HG02973 (cell line): ENCODE results near the gene CYP2E1.
"Not testable (repeated sequence)": the region's sequence is repeated elsewhere in the genome, so short reads cannot be mapped to it uniquely, and the experiment has no call there.

Experiments
- ATAC-seq: cut with Tn5 transposase; IDR thresholded peaks from one replicate; pipeline ENCODE4 v1.9.1; 2021; ENCODE audit warnings: moderate library complexity; ENCODE audit not compliant: unreplicated experiment

CYP2E1 gene

DNA sequence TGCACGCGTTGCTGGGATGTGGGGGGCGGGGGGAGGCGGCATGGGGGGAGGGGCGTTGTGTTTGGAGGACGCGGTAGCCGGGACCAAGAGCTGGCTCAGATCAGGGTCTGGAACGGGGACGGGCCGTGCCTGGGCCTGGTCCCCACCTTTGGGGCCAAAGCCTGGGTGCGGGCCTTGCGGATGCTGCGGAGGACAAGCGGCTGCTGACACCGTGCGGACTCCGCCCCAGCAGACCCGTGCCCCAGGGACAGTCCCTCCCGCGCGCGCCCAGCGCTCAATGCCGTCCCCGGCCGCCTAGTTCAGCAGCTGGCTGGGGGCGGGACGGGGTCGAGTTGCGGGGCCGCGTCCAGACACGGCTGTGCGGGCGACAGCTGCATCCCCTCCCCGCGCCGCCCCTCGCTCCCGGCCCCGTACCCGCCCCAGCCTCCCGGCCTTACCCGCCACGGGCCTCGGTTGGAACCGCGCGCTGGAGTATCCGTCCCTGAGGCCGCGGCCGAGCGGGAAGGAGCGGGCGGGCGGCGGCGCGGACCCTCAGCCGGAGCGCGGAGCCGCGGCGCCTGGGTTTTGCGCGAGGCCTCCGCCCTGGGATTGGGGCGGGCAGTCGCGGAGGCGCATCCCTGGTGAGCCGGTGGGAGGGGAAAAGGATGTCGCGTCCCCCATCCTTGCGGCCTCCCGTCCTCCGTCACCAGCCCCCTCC lies 41.8 kb downstream of the CYP2E1 start:
- ATAC-seq: not testable (repeated sequence)

DNA sequence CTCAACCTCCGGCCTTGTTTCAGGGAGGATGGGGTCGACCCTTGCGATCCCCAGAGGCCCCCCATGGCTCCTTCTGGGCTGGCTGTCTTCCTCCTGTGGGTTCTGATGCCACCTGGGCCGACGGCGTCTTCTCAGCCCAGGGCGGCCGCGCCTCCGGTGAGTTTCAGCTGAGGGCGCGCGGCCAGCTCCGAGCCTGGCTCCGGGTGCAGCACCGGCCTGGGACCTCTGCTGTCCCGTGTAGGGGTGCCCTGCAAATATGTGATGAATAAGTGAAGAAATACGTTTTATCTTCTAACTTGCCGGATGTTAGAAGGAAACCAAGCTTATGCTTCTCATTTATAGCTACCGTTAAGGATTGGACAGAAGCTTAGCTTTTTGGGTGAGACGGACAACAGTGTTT lies 42.6 kb downstream of the CYP2E1 start:
- ATAC-seq: not testable (repeated sequence)

DNA sequence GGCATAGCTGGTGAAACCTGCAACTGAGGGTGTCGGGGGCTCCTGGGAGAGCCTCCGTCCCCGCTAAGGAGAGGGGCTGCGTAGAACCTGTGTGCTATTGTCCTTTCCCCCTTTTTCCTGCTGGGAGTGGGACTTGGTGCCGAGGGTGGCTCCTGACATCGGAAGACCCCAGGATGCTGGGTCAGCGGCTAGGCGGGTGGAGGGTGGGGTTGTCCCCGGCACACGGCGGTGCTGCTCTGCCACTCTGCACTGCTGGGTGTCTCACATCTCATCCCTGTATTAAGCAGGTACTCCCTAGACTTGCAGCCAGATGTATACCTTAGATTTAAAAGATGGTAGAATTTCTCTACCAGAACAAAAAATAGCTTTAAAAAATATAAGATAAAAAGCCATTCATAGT lies 44.9 kb downstream of the CYP2E1 start:
- ATAC-seq: not testable (repeated sequence)

DNA sequence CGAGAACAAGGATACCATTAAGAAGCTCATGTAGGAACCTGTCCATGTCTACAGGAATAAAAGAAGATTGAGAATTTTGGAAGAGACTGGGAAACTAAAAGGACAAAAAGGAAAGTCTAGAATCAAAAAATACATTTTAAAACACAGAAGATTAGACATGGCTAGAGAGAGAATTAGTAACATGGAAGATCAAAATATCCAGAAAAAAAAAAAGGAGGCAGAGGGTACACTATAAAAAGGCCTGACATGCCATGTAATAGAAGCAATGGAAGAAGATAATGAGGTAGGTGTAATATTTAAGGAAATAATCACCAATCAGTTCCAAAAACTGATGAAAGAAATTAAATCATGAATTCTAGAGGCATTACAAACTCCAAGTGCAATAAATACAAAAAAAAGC lies 46.3 kb downstream of the CYP2E1 start:
- not testable (repeated sequence) for ATAC-seq

DNA sequence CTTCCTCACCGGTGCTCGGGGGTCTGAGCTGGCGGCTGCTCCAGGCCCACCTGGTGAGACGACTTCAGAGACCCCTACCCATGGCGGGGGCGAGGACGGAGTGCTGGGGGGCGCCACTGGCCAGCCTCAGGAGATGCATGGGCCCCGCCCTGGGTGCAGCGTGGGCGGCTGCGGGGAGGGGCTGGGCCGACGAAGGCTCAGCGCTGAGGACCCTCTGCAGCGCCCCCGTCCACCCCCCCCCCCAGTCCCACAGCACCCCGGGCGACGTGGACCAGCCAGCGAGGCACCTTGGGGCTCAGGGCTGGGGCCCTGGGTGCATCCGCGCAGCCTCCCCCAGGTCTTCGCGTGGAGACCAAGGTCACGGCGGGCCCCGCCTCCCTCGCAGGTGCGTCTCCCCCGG lies 49.9 kb downstream of the CYP2E1 start:
- ATAC-seq: not testable (repeated sequence)
